ENCODE data around the gene FAM222A.
A peak's percentile ranks its signal among the peaks of the same experiment; 100 is the strongest.

The FAM222A gene

DNA sequence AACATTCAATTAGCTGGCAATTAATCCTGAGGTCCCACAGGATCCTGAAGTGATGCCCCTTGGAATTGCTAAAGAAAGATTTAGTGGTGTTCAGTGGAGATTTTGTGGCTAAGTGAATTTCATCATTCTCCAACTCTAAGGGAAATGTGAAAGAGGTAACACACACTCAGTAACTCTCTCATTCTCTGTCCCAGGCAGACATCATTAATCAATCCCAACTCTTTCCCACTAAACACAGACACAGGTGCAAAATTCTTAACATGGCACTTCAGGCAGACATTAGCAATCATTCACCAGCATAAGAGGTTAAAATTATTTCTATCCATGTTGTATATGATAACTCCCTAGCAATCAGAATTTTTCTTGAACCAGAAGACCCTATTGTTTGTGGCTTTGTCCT lies 79.4 kb downstream of the FAM222A start:
- H3K9me3 ChIP-seq (replicated peaks in 1 of 2; ENCODE audit: control insufficient read depth in 2 of 2, insufficient read depth in 1 of 2, low read depth in 1 of 2, low read length in 2 of 2) = peaks cover 0 to 4% of the 10 kb centered on the region in 2 donors
- H3K4me1 ChIP-seq (ENCODE audit: control insufficient read depth in 2 of 2, insufficient read depth in 1 of 2, low read depth in 1 of 2, low read length in 2 of 2) = peaks cover 0 to 4% of the 10 kb centered on the region in 2 donors
- no peak for DNase-seq (ENCODE audit: low spot score)

GRCh38 chr12:109793411-109793810 lies 79.8 kb downstream of the FAM222A start:
- Histone ChIP-seq H2AK5ac (ENCODE audit: low read depth, low read length) (no peak overlapping the region), H2BK120ac (ENCODE audit: low read depth, low read length) (no peak overlapping the region), H3K27me3 (ENCODE audit: control insufficient read depth in 3 of 3, insufficient read depth in 3 of 3, low read depth in 1 of 3, low read length in 3 of 3) (peaks cover 0 to 14% (median 0%) of the 10 kb centered on the region in 3 experiments), H4K91ac (ENCODE audit: low read depth, low read length, poor library complexity) (no peak overlapping the region), H2BK5ac (ENCODE audit: low read length) (no peak overlapping the region), H3K27ac (replicated peaks; ENCODE audit: low read length) (no peak overlapping the region), H2BK15ac (ENCODE audit: low read length) (no peak overlapping the region), H3K18ac (ENCODE audit: low read length) (no peak overlapping the region), H3K4ac (ENCODE audit: low read length) (no peak overlapping the region), H3K4me1 (ENCODE audit: control insufficient read depth in 2 of 2, insufficient read depth in 1 of 2, low read depth in 1 of 2, low read length in 2 of 2) (peaks cover 0 to 4% of the 10 kb centered on the region in 2 donors), H3K4me3 (ENCODE audit: low read length in 2 of 2) (no peak overlapping the region), H3K36me3 (replicated peaks in 1 of 2; ENCODE audit: control insufficient read depth in 2 of 2, insufficient read depth in 2 of 2, low read length in 2 of 2) (no peaks in the 10 kb centered on the region), H2BK12ac (ENCODE audit: low read length) (no peak overlapping the region), H4K8ac (ENCODE audit: low read depth, low read length) (no peak overlapping the region), H3K9ac (ENCODE audit: low read depth, low read length, poor library complexity) (no peak overlapping the region), H3K23ac (ENCODE audit: low read depth, low read length, poor library complexity) (no peak overlapping the region), H3K79me1 (ENCODE audit: low read depth, low read length) (no peaks in the 10 kb centered on the region), H2AFZ (ENCODE audit: low read length) (no peak overlapping the region), H3K14ac (ENCODE audit: low read length) (no peak overlapping the region), H3K4me2 (ENCODE audit: insufficient read depth, low read length, poor library complexity, severe bottlenecking) (no peak overlapping the region), H3K9me3 (replicated peaks in 1 of 2; ENCODE audit: control insufficient read depth in 2 of 2, insufficient read depth in 1 of 2, low read depth in 1 of 2, low read length in 2 of 2) (peaks cover 0 to 4% of the 10 kb centered on the region in 2 donors)
- DNase-seq (ENCODE audit: low spot score) = no peak
- 100% methylated on average over 1 of the region's 4 CpGs; no CpG with 5 or more reads in 1 of the 2 donors for WGBS, 2 donors (ENCODE audit: extremely low coverage in 2 of 2, insufficient read length in 2 of 2, insufficient replicate concordance in 1 of 2)

More for the DNA sequence above, 79.4 kb downstream of the FAM222A start:
- no peak overlapping the region for H4K8ac ChIP-seq (ENCODE audit: low read depth, low read length)
- H3K4me3 ChIP-seq (ENCODE audit: low read length in 2 of 2) = no peak overlapping the region
- H2BK120ac ChIP-seq (ENCODE audit: low read depth, low read length) = no peak overlapping the region
- no peak overlapping the region for H3K23ac ChIP-seq (ENCODE audit: low read depth, low read length, poor library complexity)
- H3K9ac ChIP-seq (ENCODE audit: low read depth, low read length, poor library complexity) = no peak overlapping the region
- no peak overlapping the region for H3K4me2 ChIP-seq (ENCODE audit: insufficient read depth, low read length, poor library complexity, severe bottlenecking)
- H3K27me3 ChIP-seq (ENCODE audit: control insufficient read depth in 3 of 3, insufficient read depth in 3 of 3, low read depth in 1 of 3, low read length in 3 of 3) = peaks cover 0 to 18% (median 0%) of the 10 kb centered on the region in 3 experiments
- no peak overlapping the region for H4K91ac ChIP-seq (ENCODE audit: low read depth, low read length, poor library complexity)
- no peak overlapping the region for H3K27ac ChIP-seq (replicated peaks; ENCODE audit: low read length)
- H3K79me1 ChIP-seq (ENCODE audit: low read depth, low read length) = no peaks in the 10 kb centered on the region
- H2AFZ ChIP-seq (ENCODE audit: low read length) = no peak overlapping the region
- no peak overlapping the region for H2AK5ac ChIP-seq (ENCODE audit: low read depth, low read length)
- no peak overlapping the region for H2BK12ac ChIP-seq (ENCODE audit: low read length)
- no peak overlapping the region for H2BK15ac ChIP-seq (ENCODE audit: low read length)
- no peak overlapping the region for H3K4ac ChIP-seq (ENCODE audit: low read length)
- H3K18ac ChIP-seq (ENCODE audit: low read length) = no peak overlapping the region
- no peaks in the 10 kb centered on the region for H3K36me3 ChIP-seq (replicated peaks in 1 of 2; ENCODE audit: control insufficient read depth in 2 of 2, insufficient read depth in 2 of 2, low read length in 2 of 2)
- H2BK5ac ChIP-seq (ENCODE audit: low read length) = no peak overlapping the region
- H3K14ac ChIP-seq (ENCODE audit: low read length) = no peak overlapping the region

GRCh38 chr12:109793826-109794501 lies 80.3 kb downstream of the FAM222A start:
- Histone ChIP-seq H3K36me3 (replicated peaks in 1 of 2; ENCODE audit: control insufficient read depth in 2 of 2, insufficient read depth in 2 of 2, low read length in 2 of 2) (no peaks in the 10 kb centered on the region), H2BK15ac (ENCODE audit: low read length) (peak overlapping the region; percentile 64), H2AK5ac (ENCODE audit: low read depth, low read length) (peak overlapping the region; percentile 72), H3K4me1 (ENCODE audit: control insufficient read depth in 2 of 2, insufficient read depth in 1 of 2, low read depth in 1 of 2, low read length in 2 of 2) (peaks cover 0 to 4% of the 10 kb centered on the region in 2 donors), H2BK120ac (ENCODE audit: low read depth, low read length) (no peak overlapping the region), H3K23ac (ENCODE audit: low read depth, low read length, poor library complexity) (peak overlapping the region; percentile 9), H3K27me3 (ENCODE audit: control insufficient read depth in 3 of 3, insufficient read depth in 3 of 3, low read depth in 1 of 3, low read length in 3 of 3) (peaks cover 0 to 13% (median 0%) of the 10 kb centered on the region in 3 experiments), H3K27ac (replicated peaks; ENCODE audit: low read length) (no peak overlapping the region), H4K91ac (ENCODE audit: low read depth, low read length, poor library complexity) (no peak overlapping the region), H3K4me3 (ENCODE audit: low read length in 2 of 2) (no peak overlapping the region), H2AFZ (ENCODE audit: low read length) (no peak overlapping the region), H4K8ac (ENCODE audit: low read depth, low read length) (no peak overlapping the region), H2BK12ac (ENCODE audit: low read length) (peak overlapping the region; percentile 34), H3K79me1 (ENCODE audit: low read depth, low read length) (no peaks in the 10 kb centered on the region), H3K9ac (ENCODE audit: low read depth, low read length, poor library complexity) (no peak overlapping the region), H3K4ac (ENCODE audit: low read length) (no peak overlapping the region), H3K9me3 (replicated peaks in 1 of 2; ENCODE audit: control insufficient read depth in 2 of 2, insufficient read depth in 1 of 2, low read depth in 1 of 2, low read length in 2 of 2) (peaks cover 0 to 4% of the 10 kb centered on the region in 2 donors), H3K14ac (ENCODE audit: low read length) (no peak overlapping the region), H2BK5ac (ENCODE audit: low read length) (no peak overlapping the region), H3K18ac (ENCODE audit: low read length) (peak overlapping the region; percentile 35), H3K4me2 (ENCODE audit: insufficient read depth, low read length, poor library complexity, severe bottlenecking) (no peak overlapping the region)
- DNase-seq (ENCODE audit: low spot score) = no peak
- no CpG with 5 or more reads among the region's 26 CpGs for WGBS, 2 donors (ENCODE audit: extremely low coverage in 2 of 2, insufficient read length in 2 of 2, insufficient replicate concordance in 1 of 2)

DNA sequence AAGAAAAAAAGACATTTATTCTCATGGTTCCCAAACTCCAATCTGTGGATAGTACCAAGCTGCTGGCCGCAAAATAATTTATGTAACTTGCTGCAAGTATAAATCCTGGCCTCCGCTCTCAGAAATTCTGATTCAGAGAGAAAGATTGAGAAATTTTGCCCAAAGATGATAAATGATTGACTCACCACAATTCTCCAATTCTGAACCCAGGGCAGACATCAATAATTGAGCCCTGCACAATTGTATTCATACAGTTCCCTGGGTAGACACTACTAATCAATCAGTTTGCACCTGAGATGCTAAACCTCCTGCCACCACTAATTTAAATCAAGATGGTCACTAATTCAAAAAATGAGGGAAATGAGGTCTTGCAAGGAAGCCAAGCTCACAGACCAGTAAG lies 81.4 kb downstream of the FAM222A start:
- Histone ChIP-seq H3K27me3 (ENCODE audit: control insufficient read depth in 3 of 3, insufficient read depth in 3 of 3, low read depth in 1 of 3, low read length in 3 of 3) (peaks cover 0 to 4% (median 0%) of the 10 kb centered on the region in 3 experiments), H2AFZ (ENCODE audit: low read length) (no peak overlapping the region), H3K14ac (ENCODE audit: low read length) (no peak overlapping the region), H2BK120ac (ENCODE audit: low read depth, low read length) (no peak overlapping the region), H3K9me3 (replicated peaks in 1 of 2; ENCODE audit: control insufficient read depth in 2 of 2, insufficient read depth in 1 of 2, low read depth in 1 of 2, low read length in 2 of 2) (peaks cover 0 to 4% of the 10 kb centered on the region in 2 donors), H2BK15ac (ENCODE audit: low read length) (no peak overlapping the region), H3K36me3 (replicated peaks in 1 of 2; ENCODE audit: control insufficient read depth in 2 of 2, insufficient read depth in 2 of 2, low read length in 2 of 2) (no peaks in the 10 kb centered on the region), H3K79me1 (ENCODE audit: low read depth, low read length) (no peaks in the 10 kb centered on the region), H3K18ac (ENCODE audit: low read length) (no peak overlapping the region), H3K23ac (ENCODE audit: low read depth, low read length, poor library complexity) (no peak overlapping the region), H3K4me1 (ENCODE audit: control insufficient read depth in 2 of 2, insufficient read depth in 1 of 2, low read depth in 1 of 2, low read length in 2 of 2) (peaks cover 0 to 4% of the 10 kb centered on the region in 2 donors), H2BK5ac (ENCODE audit: low read length) (no peak overlapping the region), H3K4me3 (ENCODE audit: low read length in 2 of 2) (no peak overlapping the region), H3K4ac (ENCODE audit: low read length) (no peak overlapping the region), H2AK5ac (ENCODE audit: low read depth, low read length) (no peak overlapping the region), H4K8ac (ENCODE audit: low read depth, low read length) (no peak overlapping the region), H3K4me2 (ENCODE audit: insufficient read depth, low read length, poor library complexity, severe bottlenecking) (no peak overlapping the region), H3K9ac (ENCODE audit: low read depth, low read length, poor library complexity) (no peak overlapping the region), H2BK12ac (ENCODE audit: low read length) (no peak overlapping the region), H4K91ac (ENCODE audit: low read depth, low read length, poor library complexity) (no peak overlapping the region), H3K27ac (replicated peaks; ENCODE audit: low read length) (no peak overlapping the region)
- WGBS, 2 donors (ENCODE audit: extremely low coverage in 2 of 2, insufficient read length in 2 of 2, insufficient replicate concordance in 1 of 2) = no CpG with 5 or more reads among the region's 2 CpGs
- DNase-seq (ENCODE audit: low spot score) = no peak
